Astrocyte (in vitro differentiated cells and primary cell): ENCODE measurements around the gene TRPM3. TPM values are rescaled to one million over a fixed set of nuclear protein-coding genes. Genes with fewer than 3 reads are reported as not detected.

Experiments
- DNase-seq: peaks from one replicate; pipeline ENCODE4 v3.0.0-alpha.2; 2010; ENCODE audit warnings: low read depth
- FAIRE-seq: peaks from 2 replicates; lab custom pipeline; 2011; peaks lifted over from hg19 to GRCh38; lab: Jason Lieb, UNC
- H2AFZ ChIP-seq: 2 replicates; pipeline ENCODE4 v1.6.0; 2012; ENCODE audit warnings: low read depth, low read length, inconsistent platforms
- H3K27ac ChIP-seq: 2 replicates; pipeline ENCODE4 v1.5.1; 2011; ENCODE audit warnings: low read depth, low read length, inconsistent platforms
- H3K27me3 ChIP-seq: 2 replicates; pipeline ENCODE4 v1.6.0; 2011; ENCODE audit warnings: low read length, inconsistent platforms; ENCODE audit not compliant: insufficient read depth
- H3K36me3 ChIP-seq: 2 replicates; pipeline ENCODE4 v1.5.1; 2011; ENCODE audit warnings: low read length, inconsistent platforms; ENCODE audit not compliant: insufficient read depth
- H3K4me1 ChIP-seq: 2 replicates; pipeline ENCODE4 v1.5.1; 2011; ENCODE audit warnings: low read length, inconsistent platforms; ENCODE audit not compliant: insufficient read depth
- H3K4me2 ChIP-seq: 2 replicates; pipeline ENCODE4 v1.6.0; 2012; ENCODE audit warnings: low read length, inconsistent platforms
- H3K4me3 ChIP-seq: 2 replicates; pipeline ENCODE4 v1.5.1; 2011; ENCODE audit warnings: low read depth, mild to moderate bottlenecking, low read length, inconsistent platforms; ENCODE audit not compliant: insufficient read depth
- H3K79me2 ChIP-seq: 2 replicates; pipeline ENCODE4 v1.6.0; 2012; ENCODE audit warnings: mild to moderate bottlenecking, low read length, inconsistent platforms; ENCODE audit not compliant: insufficient read depth
- H3K9ac ChIP-seq: 2 replicates; pipeline ENCODE4 v1.6.0; 2012; ENCODE audit warnings: mild to moderate bottlenecking, low read length, inconsistent platforms
- H3K9me3 ChIP-seq: 2 replicates; pipeline ENCODE4 v1.5.1; 2012; ENCODE audit warnings: low read depth, mild to moderate bottlenecking, low read length, inconsistent platforms; ENCODE audit not compliant: insufficient read depth
- H4K20me1 ChIP-seq: 2 replicates; pipeline ENCODE4 v1.6.0; 2012; ENCODE audit warnings: low read length, inconsistent platforms; ENCODE audit not compliant: insufficient read depth
- H3K27ac Mint-ChIP-seq: one replicate; pipeline ENCODE4 v1.8.0; 2021; ENCODE audit warnings: mild to moderate bottlenecking, mixed read lengths; ENCODE audit not compliant: unreplicated experiment
- H3K27me3 Mint-ChIP-seq: one replicate; pipeline ENCODE4 v1.8.0; 2021; ENCODE audit warnings: low read depth, mixed read lengths; ENCODE audit not compliant: unreplicated experiment
- H3K36me3 Mint-ChIP-seq: one replicate; pipeline ENCODE4 v1.8.0; 2021; ENCODE audit warnings: low read depth, mixed read lengths; ENCODE audit not compliant: unreplicated experiment
- H3K4me1 Mint-ChIP-seq: one replicate; pipeline ENCODE4 v1.8.0; 2021; ENCODE audit warnings: low read depth, mixed read lengths; ENCODE audit not compliant: unreplicated experiment
- H3K4me3 Mint-ChIP-seq: one replicate; pipeline ENCODE4 v1.8.0; 2021; ENCODE audit warnings: mild to moderate bottlenecking, moderate library complexity, mixed read lengths; ENCODE audit not compliant: unreplicated experiment
- H3K9me3 Mint-ChIP-seq: one replicate; pipeline ENCODE4 v1.8.0; 2021; ENCODE audit warnings: mild to moderate bottlenecking, mixed read lengths; ENCODE audit not compliant: unreplicated experiment
- CTCF ChIP-seq: IDR thresholded peaks from 2 replicates; pipeline ENCODE4 v1.5.1; 2011; ENCODE audit warnings: low read depth, mild to moderate bottlenecking, inconsistent platforms, low read length, moderate library complexity; ENCODE audit not compliant: insufficient read depth
- EZH2 ChIP-seq: IDR thresholded peaks from 2 replicates; pipeline ENCODE4 v1.6.1; 2012; ENCODE audit warnings: mild to moderate bottlenecking, low read length, inconsistent platforms; ENCODE audit not compliant: insufficient read depth
- total RNA-seq: library from RNA; stranded (reverse); gene quantifications from 2 replicates; pipeline ENCODE4 v1.2.1, GENCODE V29; 2021

TRPM3 gene
- total RNA-seq, 1 donor from 2014 or later: 0.14 TPM

GRCh38 chr9:70514273-70514672 lies 607.1 kb downstream of the TRPM3 start:
- Mint-ChIP-seq H3K4me1 (no peaks in the 10 kb centered on the region), H3K4me3 (no peak overlapping the region), H3K27ac (no peak overlapping the region), H3K36me3 (no peaks in the 10 kb centered on the region), H3K9me3 (peaks cover 2% of the 10 kb centered on the region), H3K27me3 (peaks cover 3% of the 10 kb centered on the region)
- FAIRE-seq: peak; percentile 29
- Histone ChIP-seq H3K9me3 (no peaks in the 10 kb centered on the region), H3K9ac (no peak overlapping the region), H3K4me3 (no peak overlapping the region), H3K27me3 (no peaks in the 10 kb centered on the region), H3K79me2 (no peaks in the 10 kb centered on the region), H3K4me2 (no peak overlapping the region), H3K36me3 (no peaks in the 10 kb centered on the region), H3K4me1 (no peaks in the 10 kb centered on the region), H4K20me1 (no peaks in the 10 kb centered on the region), H2AFZ (no peak overlapping the region), H3K27ac (no peak overlapping the region)
- TF ChIP-seq CTCF (no peak), EZH2 (no peak)
- DNase-seq: peak; percentile 12

GRCh38 chr9:70511858-70512257 lies 609.6 kb downstream of the TRPM3 start:
- peaks cover 3% of the 10 kb centered on the region for H3K27me3 Mint-ChIP-seq
- TF ChIP-seq CTCF (no peak), EZH2 (no peak)
- no peaks in the 10 kb centered on the region for H4K20me1 ChIP-seq
- H3K27ac Mint-ChIP-seq: no peak overlapping the region
- no peak overlapping the region for H3K4me3 Mint-ChIP-seq
- no peaks in the 10 kb centered on the region for H3K79me2 ChIP-seq
- no peaks in the 10 kb centered on the region for H3K27me3 ChIP-seq
- H3K9ac ChIP-seq: no peak overlapping the region
- H3K4me1 Mint-ChIP-seq: no peaks in the 10 kb centered on the region
- no peak overlapping the region for H3K4me2 ChIP-seq
- no peaks in the 10 kb centered on the region for H3K36me3 ChIP-seq
- no peak overlapping the region for H2AFZ ChIP-seq
- FAIRE-seq (no peak), DNase-seq (no peak)
- H3K9me3 ChIP-seq: no peaks in the 10 kb centered on the region
- peaks cover 2% of the 10 kb centered on the region for H3K9me3 Mint-ChIP-seq
- H3K36me3 Mint-ChIP-seq: no peaks in the 10 kb centered on the region
- H3K4me1 ChIP-seq: no peaks in the 10 kb centered on the region
- no peak overlapping the region for H3K4me3 ChIP-seq
- no peak overlapping the region for H3K27ac ChIP-seq

GRCh38 chr9:70510157-70510770 lies 611.2 kb downstream of the TRPM3 start:
- FAIRE-seq (no peak), DNase-seq (no peak)
- no peaks in the 10 kb centered on the region for H3K79me2 ChIP-seq
- no peak overlapping the region for H3K27ac ChIP-seq
- Mint-ChIP-seq H3K4me1 (no peaks in the 10 kb centered on the region), H3K4me3 (no peak overlapping the region), H3K27ac (no peak overlapping the region), H3K9me3 (peaks cover 2% of the 10 kb centered on the region), H3K36me3 (no peaks in the 10 kb centered on the region), H3K27me3 (peaks cover 3% of the 10 kb centered on the region)
- H3K27me3 ChIP-seq: no peaks in the 10 kb centered on the region
- no peak overlapping the region for H3K4me2 ChIP-seq
- H3K9ac ChIP-seq: no peak overlapping the region
- H4K20me1 ChIP-seq: no peaks in the 10 kb centered on the region
- TF ChIP-seq CTCF (peak; percentile 47), EZH2 (no peak)
- no peaks in the 10 kb centered on the region for H3K36me3 ChIP-seq
- H2AFZ ChIP-seq: no peak overlapping the region
- H3K4me1 ChIP-seq: no peaks in the 10 kb centered on the region
- no peak overlapping the region for H3K4me3 ChIP-seq
- no peaks in the 10 kb centered on the region for H3K9me3 ChIP-seq
